HuH-7 (cell line): Measurements from ENCODE around the gene MAP3K7CL.
"Not testable (repeated sequence)": the region's sequence is repeated elsewhere in the genome, so short reads cannot be mapped to it uniquely, and the experiment has no call there.

ENCODE experiments used
- DNase-seq: peaks from one replicate; pipeline ENCODE4 v3.0.0; 2011; ENCODE audit warnings: low spot score

MAP3K7CL gene

GRCh38 chr21:29133796-29134195 lies 3.4 kb downstream of the MAP3K7CL start:
- no peak for DNase-seq

- no peak for DNase-seq
Observed at GRCh38 chr21:29135481-29135880, 5.0 kb downstream of the MAP3K7CL start.

GRCh38 chr21:29136033-29136432 lies 5.6 kb downstream of the MAP3K7CL start:
- no peak for DNase-seq

- no peak for DNase-seq
Observed at GRCh38 chr21:29144736-29145353, 14.4 kb downstream of the MAP3K7CL start.

GRCh38 chr21:29145354-29145782 lies 14.9 kb downstream of the MAP3K7CL start:
- DNase-seq: no peak

GRCh38 chr21:29145852-29146453 lies 15.5 kb downstream of the MAP3K7CL start:
- DNase-seq: no peak

- DNase-seq: no peak
Observed at GRCh38 chr21:29146726-29147125, 16.3 kb downstream of the MAP3K7CL start.

GRCh38 chr21:29148530-29148929 lies 18.1 kb downstream of the MAP3K7CL start:
- DNase-seq: no peak

GRCh38 chr21:29149808-29150425 lies 19.5 kb downstream of the MAP3K7CL start:
- no peak for DNase-seq

- DNase-seq: no peak
Observed at GRCh38 chr21:29151931-29152330, 21.5 kb downstream of the MAP3K7CL start.

- DNase-seq: no peak
Observed at GRCh38 chr21:29152916-29153315, 22.5 kb downstream of the MAP3K7CL start.

- DNase-seq: no peak
Observed at GRCh38 chr21:29154270-29154669, 23.8 kb downstream of the MAP3K7CL start.

GRCh38 chr21:29155118-29155932 lies 24.9 kb downstream of the MAP3K7CL start:
- DNase-seq: no peak

GRCh38 chr21:29155933-29156260 lies 25.5 kb downstream of the MAP3K7CL start:
- no peak for DNase-seq

- no peak for DNase-seq
Observed at GRCh38 chr21:29157080-29157479, 26.6 kb downstream of the MAP3K7CL start.

GRCh38 chr21:29159842-29160241 lies 29.4 kb downstream of the MAP3K7CL start:
- DNase-seq: no peak

- not testable (repeated sequence) for DNase-seq
Observed at GRCh38 chr21:29162825-29163224, 32.4 kb downstream of the MAP3K7CL start.

GRCh38 chr21:29163341-29164115 lies 33.1 kb downstream of the MAP3K7CL start:
- no peak for DNase-seq

GRCh38 chr21:29164323-29164942 lies 34.0 kb downstream of the MAP3K7CL start:
- peak; percentile 29 for DNase-seq

- DNase-seq: no peak
Observed at GRCh38 chr21:29166323-29166722, 35.9 kb downstream of the MAP3K7CL start.

- DNase-seq: no peak
Observed at GRCh38 chr21:29166853-29167252, 36.4 kb downstream of the MAP3K7CL start.

GRCh38 chr21:29167481-29167880 lies 37.0 kb downstream of the MAP3K7CL start:
- DNase-seq: not testable (repeated sequence)
